ENCODE results near the gene SLIT3.

DNA sequence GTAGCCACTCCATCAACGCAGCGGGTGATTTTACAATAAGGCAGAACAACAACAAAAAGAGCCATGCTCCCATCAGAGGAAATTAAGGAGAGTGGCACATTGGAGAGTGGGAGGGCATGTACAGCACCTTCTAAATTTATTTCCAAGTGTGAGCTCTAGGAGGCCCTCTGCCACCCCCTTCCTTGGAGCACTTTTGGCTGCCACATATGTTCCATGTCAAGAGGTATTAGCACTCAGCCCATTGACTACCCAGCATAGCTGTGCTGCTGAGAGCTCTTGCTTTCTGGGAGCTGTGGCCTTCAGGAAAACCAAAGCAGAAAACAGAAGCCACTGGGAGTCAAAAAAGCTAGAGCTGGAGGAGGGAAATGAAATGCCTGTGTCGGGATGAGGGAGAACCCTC, 521.6 kb downstream of the SLIT3 start:
- TF ChIP-seq, protein P1, sequence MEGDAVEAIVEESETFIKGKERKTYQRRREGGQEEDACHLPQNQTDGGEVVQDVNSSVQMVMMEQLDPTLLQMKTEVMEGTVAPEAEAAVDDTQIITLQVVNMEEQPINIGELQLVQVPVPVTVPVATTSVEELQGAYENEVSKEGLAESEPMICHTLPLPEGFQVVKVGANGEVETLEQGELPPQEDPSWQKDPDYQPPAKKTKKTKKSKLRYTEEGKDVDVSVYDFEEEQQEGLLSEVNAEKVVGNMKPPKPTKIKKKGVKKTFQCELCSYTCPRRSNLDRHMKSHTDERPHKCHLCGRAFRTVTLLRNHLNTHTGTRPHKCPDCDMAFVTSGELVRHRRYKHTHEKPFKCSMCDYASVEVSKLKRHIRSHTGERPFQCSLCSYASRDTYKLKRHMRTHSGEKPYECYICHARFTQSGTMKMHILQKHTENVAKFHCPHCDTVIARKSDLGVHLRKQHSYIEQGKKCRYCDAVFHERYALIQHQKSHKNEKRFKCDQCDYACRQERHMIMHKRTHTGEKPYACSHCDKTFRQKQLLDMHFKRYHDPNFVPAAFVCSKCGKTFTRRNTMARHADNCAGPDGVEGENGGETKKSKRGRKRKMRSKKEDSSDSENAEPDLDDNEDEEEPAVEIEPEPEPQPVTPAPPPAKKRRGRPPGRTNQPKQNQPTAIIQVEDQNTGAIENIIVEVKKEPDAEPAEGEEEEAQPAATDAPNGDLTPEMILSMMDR (tag by site-specific recombination; IDR thresholded peaks at IDR 0.05): no peak
- TF ChIP-seq ZNF623 (tag by site-specific recombination; IDR thresholded peaks at IDR 0.05) (no peak), ZNF529 (tag by site-specific recombination; IDR thresholded peaks at IDR 0.05; ENCODE audit: insufficient replicate concordance) (no peak), YY1 (tag by site-specific recombination; IDR thresholded peaks at IDR 0.05) (no peak), KLF10 (tag by site-specific recombination; IDR thresholded peaks at IDR 0.05) (no peak), ZNF274 (IDR thresholded peaks at IDR 0.05; ENCODE audit: low read length) (no peak), ZNF274 (tag by site-specific recombination; IDR thresholded peaks at IDR 0.05; ENCODE audit: borderline replicate concordance) (no peak)
- TF ChIP-seq, protein P2, sequence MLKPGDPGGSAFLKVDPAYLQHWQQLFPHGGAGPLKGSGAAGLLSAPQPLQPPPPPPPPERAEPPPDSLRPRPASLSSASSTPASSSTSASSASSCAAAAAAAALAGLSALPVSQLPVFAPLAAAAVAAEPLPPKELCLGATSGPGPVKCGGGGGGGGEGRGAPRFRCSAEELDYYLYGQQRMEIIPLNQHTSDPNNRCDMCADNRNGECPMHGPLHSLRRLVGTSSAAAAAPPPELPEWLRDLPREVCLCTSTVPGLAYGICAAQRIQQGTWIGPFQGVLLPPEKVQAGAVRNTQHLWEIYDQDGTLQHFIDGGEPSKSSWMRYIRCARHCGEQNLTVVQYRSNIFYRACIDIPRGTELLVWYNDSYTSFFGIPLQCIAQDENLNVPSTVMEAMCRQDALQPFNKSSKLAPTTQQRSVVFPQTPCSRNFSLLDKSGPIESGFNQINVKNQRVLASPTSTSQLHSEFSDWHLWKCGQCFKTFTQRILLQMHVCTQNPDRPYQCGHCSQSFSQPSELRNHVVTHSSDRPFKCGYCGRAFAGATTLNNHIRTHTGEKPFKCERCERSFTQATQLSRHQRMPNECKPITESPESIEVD (tag by site-specific recombination; IDR thresholded peaks at IDR 0.05): no peak
- TF ChIP-seq, protein P3, sequence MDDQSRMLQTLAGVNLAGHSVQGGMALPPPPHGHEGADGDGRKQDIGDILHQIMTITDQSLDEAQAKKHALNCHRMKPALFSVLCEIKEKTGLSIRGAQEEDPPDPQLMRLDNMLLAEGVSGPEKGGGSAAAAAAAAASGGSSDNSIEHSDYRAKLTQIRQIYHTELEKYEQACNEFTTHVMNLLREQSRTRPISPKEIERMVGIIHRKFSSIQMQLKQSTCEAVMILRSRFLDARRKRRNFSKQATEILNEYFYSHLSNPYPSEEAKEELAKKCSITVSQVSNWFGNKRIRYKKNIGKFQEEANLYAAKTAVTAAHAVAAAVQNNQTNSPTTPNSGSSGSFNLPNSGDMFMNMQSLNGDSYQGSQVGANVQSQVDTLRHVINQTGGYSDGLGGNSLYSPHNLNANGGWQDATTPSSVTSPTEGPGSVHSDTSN (CRISPR knock-in tag; IDR thresholded peaks at IDR 0.05): no peak
- TF ChIP-seq, protein P4, sequence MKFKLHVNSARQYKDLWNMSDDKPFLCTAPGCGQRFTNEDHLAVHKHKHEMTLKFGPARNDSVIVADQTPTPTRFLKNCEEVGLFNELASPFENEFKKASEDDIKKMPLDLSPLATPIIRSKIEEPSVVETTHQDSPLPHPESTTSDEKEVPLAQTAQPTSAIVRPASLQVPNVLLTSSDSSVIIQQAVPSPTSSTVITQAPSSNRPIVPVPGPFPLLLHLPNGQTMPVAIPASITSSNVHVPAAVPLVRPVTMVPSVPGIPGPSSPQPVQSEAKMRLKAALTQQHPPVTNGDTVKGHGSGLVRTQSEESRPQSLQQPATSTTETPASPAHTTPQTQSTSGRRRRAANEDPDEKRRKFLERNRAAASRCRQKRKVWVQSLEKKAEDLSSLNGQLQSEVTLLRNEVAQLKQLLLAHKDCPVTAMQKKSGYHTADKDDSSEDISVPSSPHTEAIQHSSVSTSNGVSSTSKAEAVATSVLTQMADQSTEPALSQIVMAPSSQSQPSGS (tag by site-specific recombination; IDR thresholded peaks at IDR 0.05; ENCODE audit: low read depth): no peak
